RWPE2 (cell line): ENCODE data around the gene CSMD2.

ENCODE experiments used
- ATAC-seq: fragments of 200-7000 bp; cut with Tn5 transposase; 3 replicates; pipeline ENCODE4 v1.9.1; 2021; ENCODE audit warnings: low read depth
- DNase-seq: peaks from one replicate; pipeline ENCODE4 v3.0.0-alpha.2; 2020; ENCODE audit warnings: low spot score
- H3K27ac ChIP-seq: fragments of 450-650 bp; 2 replicates; pipeline ENCODE4 v1.5.1; 2017; ENCODE audit warnings: mild to moderate bottlenecking; ENCODE audit not compliant: poor library complexity, severe bottlenecking
- H3K27me3 ChIP-seq: fragments of 250-450 bp; sonication (Bioruptor Pico); 2 replicates; pipeline ENCODE4 v1.5.1; 2021; ENCODE audit warnings: mild to moderate bottlenecking, moderate library complexity; ENCODE audit not compliant: insufficient read depth, poor library complexity, severe bottlenecking
- H3K36me3 ChIP-seq: fragments of 250-450 bp; sonication (Bioruptor Pico); 2 replicates; pipeline ENCODE4 v1.5.1; 2020; ENCODE audit warnings: low read depth, mild to moderate bottlenecking, moderate library complexity
- H3K4me1 ChIP-seq: fragments of 250-450 bp; sonication (Bioruptor Pico); 2 replicates; pipeline ENCODE4 v1.5.1; 2021; ENCODE audit warnings: mild to moderate bottlenecking, moderate library complexity; ENCODE audit not compliant: insufficient read depth, poor library complexity, severe bottlenecking
- H3K4me3 ChIP-seq: fragments of 250-450 bp; sonication (Bioruptor Pico); 2 replicates; pipeline ENCODE4 v1.5.1; 2021; ENCODE audit warnings: mild to moderate bottlenecking, moderate library complexity; ENCODE audit not compliant: severe bottlenecking
- H3K9me3 ChIP-seq: fragments of 250-450 bp; sonication (Bioruptor Pico); 2 replicates; pipeline ENCODE4 v1.5.1; 2021; ENCODE audit warnings: mild to moderate bottlenecking, moderate library complexity; ENCODE audit not compliant: severe bottlenecking
- TF ChIP-seq, protein P1 (sequence below): fragments of 450-650 bp; IDR thresholded peaks from one replicate; pipeline ENCODE4 v1.5.1; 2017; ENCODE audit warnings: mild to moderate bottlenecking, moderate library complexity; ENCODE audit not compliant: poor library complexity, severe bottlenecking

The CSMD2 gene

GRCh38 chr1:33895976-33896375 lies 269.1 kb downstream of the CSMD2 start:
- no peaks in the 10 kb centered on the region for H3K4me1 ChIP-seq
- no peaks in the 10 kb centered on the region for H3K9me3 ChIP-seq
- ATAC-seq (no peak), DNase-seq (no peak)
- H3K27ac ChIP-seq: no peak overlapping the region
- no peaks in the 10 kb centered on the region for H3K27me3 ChIP-seq
- H3K4me3 ChIP-seq: no peak overlapping the region
- TF ChIP-seq, protein P1, sequence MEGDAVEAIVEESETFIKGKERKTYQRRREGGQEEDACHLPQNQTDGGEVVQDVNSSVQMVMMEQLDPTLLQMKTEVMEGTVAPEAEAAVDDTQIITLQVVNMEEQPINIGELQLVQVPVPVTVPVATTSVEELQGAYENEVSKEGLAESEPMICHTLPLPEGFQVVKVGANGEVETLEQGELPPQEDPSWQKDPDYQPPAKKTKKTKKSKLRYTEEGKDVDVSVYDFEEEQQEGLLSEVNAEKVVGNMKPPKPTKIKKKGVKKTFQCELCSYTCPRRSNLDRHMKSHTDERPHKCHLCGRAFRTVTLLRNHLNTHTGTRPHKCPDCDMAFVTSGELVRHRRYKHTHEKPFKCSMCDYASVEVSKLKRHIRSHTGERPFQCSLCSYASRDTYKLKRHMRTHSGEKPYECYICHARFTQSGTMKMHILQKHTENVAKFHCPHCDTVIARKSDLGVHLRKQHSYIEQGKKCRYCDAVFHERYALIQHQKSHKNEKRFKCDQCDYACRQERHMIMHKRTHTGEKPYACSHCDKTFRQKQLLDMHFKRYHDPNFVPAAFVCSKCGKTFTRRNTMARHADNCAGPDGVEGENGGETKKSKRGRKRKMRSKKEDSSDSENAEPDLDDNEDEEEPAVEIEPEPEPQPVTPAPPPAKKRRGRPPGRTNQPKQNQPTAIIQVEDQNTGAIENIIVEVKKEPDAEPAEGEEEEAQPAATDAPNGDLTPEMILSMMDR: no peak
- H3K36me3 ChIP-seq: no peaks in the 10 kb centered on the region

- Histone ChIP-seq H3K9me3 (no peaks in the 10 kb centered on the region), H3K27me3 (no peaks in the 10 kb centered on the region), H3K4me1 (no peaks in the 10 kb centered on the region), H3K36me3 (no peaks in the 10 kb centered on the region), H3K27ac (no peak overlapping the region), H3K4me3 (no peak overlapping the region)
- TF ChIP-seq, protein P1: no peak
- DNase-seq (no peak), ATAC-seq (no peak)
These were observed 269.6 kb downstream of the CSMD2 start for GRCh38 chr1:33895396-33895795.

- H3K4me1 ChIP-seq: no peaks in the 10 kb centered on the region
- no peaks in the 10 kb centered on the region for H3K36me3 ChIP-seq
- TF ChIP-seq, protein P1: no peak
- DNase-seq (no peak), ATAC-seq (no peak)
- no peaks in the 10 kb centered on the region for H3K27me3 ChIP-seq
- no peak overlapping the region for H3K27ac ChIP-seq
- no peaks in the 10 kb centered on the region for H3K9me3 ChIP-seq
- H3K4me3 ChIP-seq: no peak overlapping the region
These were observed 271.7 kb downstream of the CSMD2 start for GRCh38 chr1:33893147-33893830.

DNA sequence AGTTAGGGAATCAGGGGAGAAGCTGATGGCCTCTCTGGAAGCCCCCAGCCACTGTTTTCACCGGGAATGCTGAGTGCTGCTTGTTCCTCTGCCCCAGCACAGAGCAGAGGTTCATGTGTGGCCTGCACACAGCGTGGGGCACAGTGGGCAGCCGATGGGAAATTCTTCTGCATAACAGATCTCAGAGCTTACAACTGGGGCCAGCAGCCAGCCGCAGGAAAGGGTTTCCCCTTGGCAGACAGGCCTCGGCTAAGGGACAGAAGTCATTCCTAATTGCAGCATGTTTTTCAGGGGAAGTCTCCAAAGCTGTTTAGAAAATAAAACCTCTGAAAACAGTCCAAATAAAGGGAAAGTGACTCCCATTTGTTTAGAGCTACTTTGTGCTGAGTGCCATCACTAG lies 278.5 kb downstream of the CSMD2 start:
- Histone ChIP-seq H3K36me3 (no peaks in the 10 kb centered on the region), H3K9me3 (no peaks in the 10 kb centered on the region), H3K27ac (no peak overlapping the region), H3K4me3 (no peak overlapping the region), H3K4me1 (no peaks in the 10 kb centered on the region), H3K27me3 (no peaks in the 10 kb centered on the region)
- ATAC-seq (no peak), DNase-seq (no peak)
- TF ChIP-seq, protein P1: no peak

GRCh38 chr1:33880305-33880704 lies 284.7 kb downstream of the CSMD2 start:
- TF ChIP-seq, protein P1: no peak
- Histone ChIP-seq H3K4me1 (no peaks in the 10 kb centered on the region), H3K27me3 (no peaks in the 10 kb centered on the region), H3K36me3 (no peaks in the 10 kb centered on the region), H3K9me3 (no peaks in the 10 kb centered on the region), H3K27ac (no peak overlapping the region), H3K4me3 (no peak overlapping the region)
- ATAC-seq (no peak), DNase-seq (no peak)
